PC-3 (cell line): ENCODE measurements around the gene ABHD2. TPM values are rescaled to one million over a fixed set of nuclear protein-coding genes. Genes with fewer than 3 reads are reported as not detected.

Source experiments
- ATAC-seq: fragments of 200-7000 bp; cut with Tn5 transposase; 2 replicates; pipeline ENCODE4 v1.9.1; 2020; ENCODE audit warnings: mild to moderate bottlenecking, moderate library complexity
- BruUV-seq: library from RNA; stranded (reverse); fragments of 400-500 nt; replicated peaks from 2 replicates; lab custom pipeline; 2021; lab: Mats Ljungman, UMichigan
- CTCF ChIA-PET: fragments of 300-600 bp; sonication (Branson Sonifier 250); formaldehyde crosslinking; loops from one replicate; lab custom pipeline; 2022; ENCODE audit warnings: antibody characterized with exemption; lab: Charles Lee
- POLR2A ChIA-PET: fragments of 300-600 bp; sonication (Branson Sonifier 250); formaldehyde crosslinking; loops from one replicate; lab custom pipeline; 2022; ENCODE audit warnings: antibody characterized with exemption; ENCODE audit not compliant: unreplicated experiment; lab: Charles Lee
- DNase-seq: peaks from one replicate; pipeline ENCODE4 v3.0.0-alpha.2; 2015
- H2AFZ ChIP-seq: fragments of 300-600 bp; sonication (generic); 2 replicates; pipeline ENCODE4 v1.6.0; 2016; ENCODE audit warnings: antibody characterized with exemption, low read length
- H3F3A ChIP-seq: fragments of 300-600 bp; sonication (generic); one replicate; pipeline ENCODE4 v1.6.0; 2017; ENCODE audit warnings: antibody characterized with exemption, low read length, control low read depth, mild to moderate bottlenecking; ENCODE audit not compliant: unreplicated experiment
- H3K27ac ChIP-seq: fragments of 300-600 bp; sonication (generic); 2 replicates; pipeline ENCODE4 v1.5.1; 2016; ENCODE audit warnings: mild to moderate bottlenecking, low read length
- H3K27me3 ChIP-seq: fragments of 300-600 bp; sonication (generic); 2 replicates; pipeline ENCODE4 v1.6.1; 2016; ENCODE audit warnings: low read length, mixed read lengths
- H3K36me3 ChIP-seq: fragments of 300-600 bp; sonication (generic); 2 replicates; pipeline ENCODE4 v1.6.1; 2016; ENCODE audit warnings: low read depth, mixed run types, low read length, mixed read lengths
- H3K4me1 ChIP-seq: fragments of 300-600 bp; sonication (generic); 2 replicates; pipeline ENCODE4 v1.5.1; 2016; ENCODE audit warnings: low read length; ENCODE audit not compliant: insufficient read depth
- H3K4me2 ChIP-seq: fragments of 300-600 bp; sonication (generic); 2 replicates; pipeline ENCODE4 v1.6.0; 2016; ENCODE audit warnings: low read length
- H3K4me3 ChIP-seq: fragments of 300-600 bp; sonication (generic); 2 replicates; pipeline ENCODE4 v1.5.1; 2016; ENCODE audit warnings: mild to moderate bottlenecking, low read length, mixed read lengths
- H3K79me2 ChIP-seq: fragments of 300-600 bp; sonication (generic); 2 replicates; pipeline ENCODE4 v1.6.1; 2017; ENCODE audit warnings: low read length, mixed read lengths
- H3K9ac ChIP-seq: fragments of 300-600 bp; sonication (generic); 2 replicates; pipeline ENCODE4 v1.6.0; 2016; ENCODE audit warnings: mild to moderate bottlenecking, low read length
- H3K9me2 ChIP-seq: fragments of 300-600 bp; sonication (generic); replicated peaks from 2 replicates; pipeline ENCODE4 v1.6.1; 2016; ENCODE audit warnings: mixed run types, low read length, mixed read lengths
- H3K9me3 ChIP-seq: fragments of 300-600 bp; sonication (generic); 2 replicates; pipeline ENCODE4 v1.6.1; 2016; ENCODE audit warnings: low read length, mixed read lengths
- H4K20me1 ChIP-seq: fragments of 300-600 bp; sonication (generic); 2 replicates; pipeline ENCODE4 v1.6.1; 2016; ENCODE audit warnings: low read length, mixed read lengths
- EZH2 ChIP-seq: fragments of 300-600 bp; sonication (generic); IDR thresholded peaks from one replicate; pipeline ENCODE4 v1.6.1; 2017; ENCODE audit warnings: antibody characterized with exemption, mild to moderate bottlenecking, low read length; ENCODE audit not compliant: unreplicated experiment
- EZH2phosphoT487 ChIP-seq: fragments of 300-600 bp; sonication (generic); IDR thresholded peaks from 2 replicates; pipeline ENCODE4 v1.6.1; 2018; ENCODE audit warnings: mild to moderate bottlenecking, antibody characterized with exemption, low read length, borderline replicate concordance
- intact Hi-C: fragments of 100-400 bp; cut with micrococcal nuclease; formaldehyde crosslinking; loops from 2 replicates; pipeline ENCODE4 v1.9.0; 2023
- total RNA-seq: library from RNA; depleted of rRNA; stranded (reverse); fragments of >200 nt; gene quantifications from 2 replicates; pipeline ENCODE4 v1.2.3, GENCODE V29; 2014
- TF ChIP-seq, protein P1 (sequence below): fragments of 300-600 bp; sonication (generic); conservative IDR thresholded peaks from 2 replicates; pipeline ENCODE4 v1.5.1; 2017; ENCODE audit warnings: antibody characterized with exemption, low read depth, mild to moderate bottlenecking, low read length

Gene ABHD2
- total RNA-seq, 1 experiment from 2014 or later, result 34.0 TPM

GRCh38 chr15:89057506-89058133 is 30.6 kb upstream of the ABHD2 start:
- no peak overlapping the region for H3K4me3 ChIP-seq
- H3K79me2 ChIP-seq, result no peaks in the 10 kb centered on the region
- no peaks in the 10 kb centered on the region for H3F3A ChIP-seq
- H3K9me3 ChIP-seq, result no peaks in the 10 kb centered on the region
- ATAC-seq (peak; percentile 88), DNase-seq (peak; percentile 84)
- no peaks in the 10 kb centered on the region for H3K9me2 ChIP-seq
- peak overlapping the region; percentile 23; the same call in 1 of the 2 replicates for H2AFZ ChIP-seq
- ChIA-PET POLR2A (no interaction called here), CTCF (interaction anchor here (0.6 to 1.0 kb wide), 4 partner anchors 44 to 120 kb away, joined by 3 to 7 read pairs (median 4); no protein-coding TSS in a partner anchor)
- H3K27me3 ChIP-seq, result no peaks in the 10 kb centered on the region
- no peaks in the 10 kb centered on the region for H4K20me1 ChIP-seq
- H3K27ac ChIP-seq, result no peak overlapping the region
- intact Hi-C loops, result loop anchor here (1.0 to 2.0 kb wide), 4 partner anchors 45 to 120 kb away; no protein-coding TSS in a partner anchor
- no peaks in the 10 kb centered on the region for H3K4me1 ChIP-seq
- H3K36me3 ChIP-seq, result no peaks in the 10 kb centered on the region
- BruUV-seq, result no TSS peak
- H3K9ac ChIP-seq, result no peak overlapping the region
- TF ChIP-seq, protein P1, sequence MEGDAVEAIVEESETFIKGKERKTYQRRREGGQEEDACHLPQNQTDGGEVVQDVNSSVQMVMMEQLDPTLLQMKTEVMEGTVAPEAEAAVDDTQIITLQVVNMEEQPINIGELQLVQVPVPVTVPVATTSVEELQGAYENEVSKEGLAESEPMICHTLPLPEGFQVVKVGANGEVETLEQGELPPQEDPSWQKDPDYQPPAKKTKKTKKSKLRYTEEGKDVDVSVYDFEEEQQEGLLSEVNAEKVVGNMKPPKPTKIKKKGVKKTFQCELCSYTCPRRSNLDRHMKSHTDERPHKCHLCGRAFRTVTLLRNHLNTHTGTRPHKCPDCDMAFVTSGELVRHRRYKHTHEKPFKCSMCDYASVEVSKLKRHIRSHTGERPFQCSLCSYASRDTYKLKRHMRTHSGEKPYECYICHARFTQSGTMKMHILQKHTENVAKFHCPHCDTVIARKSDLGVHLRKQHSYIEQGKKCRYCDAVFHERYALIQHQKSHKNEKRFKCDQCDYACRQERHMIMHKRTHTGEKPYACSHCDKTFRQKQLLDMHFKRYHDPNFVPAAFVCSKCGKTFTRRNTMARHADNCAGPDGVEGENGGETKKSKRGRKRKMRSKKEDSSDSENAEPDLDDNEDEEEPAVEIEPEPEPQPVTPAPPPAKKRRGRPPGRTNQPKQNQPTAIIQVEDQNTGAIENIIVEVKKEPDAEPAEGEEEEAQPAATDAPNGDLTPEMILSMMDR, result peak; percentile 98
- no peak for TF ChIP-seq EZH2
- TF ChIP-seq EZH2phosphoT487, result no peak
- H3K4me2 ChIP-seq, result 0 out of 2 replicates have a peak overlapping the region, but pooled peaks have one; percentile 9

DNA sequence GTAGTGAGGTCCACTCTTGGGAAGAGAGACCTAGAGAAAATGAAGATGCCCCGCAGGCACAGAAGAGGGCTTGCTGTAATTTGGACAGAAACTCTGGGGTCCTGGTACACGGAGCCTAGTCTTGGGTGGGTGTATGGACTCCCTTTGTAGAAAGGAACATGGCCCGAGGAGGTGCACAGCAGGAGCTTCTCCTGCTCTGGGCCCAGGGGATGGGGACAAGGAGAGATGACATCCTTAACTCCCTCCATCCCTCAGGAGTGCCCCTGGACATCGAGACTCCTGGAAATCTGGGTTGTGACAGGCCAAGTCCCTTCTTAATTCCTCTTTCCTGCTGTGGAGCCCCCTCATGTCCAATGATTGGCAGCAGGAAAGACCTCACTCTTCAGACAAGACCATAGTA is 29.9 kb upstream of the ABHD2 start:
- no peak overlapping the region for H3K4me3 ChIP-seq
- intact Hi-C loops, result no loop called here
- CTCF ChIA-PET, result interaction anchor here (0.8 to 1.0 kb wide), 3 partner anchors 43 to 119 kb away, joined by 3 to 7 read pairs (median 5); no protein-coding TSS in a partner anchor

DNA sequence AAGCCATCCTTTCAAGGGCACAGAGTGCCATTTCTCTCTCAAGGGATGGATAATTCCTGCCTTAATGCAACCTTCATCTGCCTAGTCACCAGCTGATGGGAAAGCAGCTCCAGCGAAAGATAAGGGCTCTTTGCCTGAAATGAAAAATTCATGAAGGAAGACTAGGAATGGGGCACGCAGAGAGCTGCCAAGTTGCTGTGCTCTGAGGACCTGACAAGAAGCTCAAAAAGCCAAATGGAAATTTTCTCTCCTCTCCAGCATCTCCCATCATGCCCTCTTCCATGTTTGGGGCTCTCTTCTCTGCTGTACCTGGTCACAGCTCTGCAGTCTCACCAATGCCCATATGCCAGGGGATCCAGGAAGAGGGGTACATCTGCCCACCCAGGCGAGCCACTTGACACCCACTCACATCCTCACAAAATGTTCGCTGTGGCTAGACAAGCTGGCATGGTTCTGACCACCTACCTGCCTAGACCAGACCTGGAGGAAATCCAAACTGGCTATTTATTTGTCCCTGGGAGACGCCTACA is 29.3 kb upstream of the ABHD2 start:
- TF ChIP-seq, protein P1, result no peak
- TF ChIP-seq EZH2 (no peak), EZH2phosphoT487 (no peak)
- intact Hi-C loops, result no loop called here
- H3K9me2 ChIP-seq, result no peaks in the 10 kb centered on the region
- H3K9me3 ChIP-seq, result no peaks in the 10 kb centered on the region
- no peak overlapping the region for H3K4me3 ChIP-seq
- no peaks in the 10 kb centered on the region for H4K20me1 ChIP-seq
- no peak overlapping the region for H3K4me2 ChIP-seq
- no peaks in the 10 kb centered on the region for H3K4me1 ChIP-seq
- H3K36me3 ChIP-seq, result no peaks in the 10 kb centered on the region
- H3F3A ChIP-seq, result no peaks in the 10 kb centered on the region
- DNase-seq, result no peak
- ATAC-seq, result no peak
- POLR2A ChIA-PET, result no interaction called here
- H3K27me3 ChIP-seq, result no peaks in the 10 kb centered on the region
- CTCF ChIA-PET, result interaction anchor here (0.7 kb wide), 1 partner anchor 148 kb away, joined by 3 read pairs; no protein-coding TSS in a partner anchor
- BruUV-seq, result no TSS peak
- H3K9ac ChIP-seq, result no peak overlapping the region
- H3K27ac ChIP-seq, result no peak overlapping the region
- H2AFZ ChIP-seq, result no peak overlapping the region
- H3K79me2 ChIP-seq, result no peaks in the 10 kb centered on the region

More for the DNA sequence above, 29.9 kb upstream of the ABHD2 start:
- no peak for DNase-seq
- no peaks in the 10 kb centered on the region for H3K36me3 ChIP-seq
- no peaks in the 10 kb centered on the region for H3K4me1 ChIP-seq
- no peak overlapping the region for H3K9ac ChIP-seq
- H3K27ac ChIP-seq, result no peak overlapping the region
- POLR2A ChIA-PET, result no interaction called here
- TF ChIP-seq EZH2phosphoT487, result no peak
- TF ChIP-seq EZH2, result no peak
- H3F3A ChIP-seq, result no peaks in the 10 kb centered on the region
- H3K27me3 ChIP-seq, result no peaks in the 10 kb centered on the region
- H3K9me3 ChIP-seq, result no peaks in the 10 kb centered on the region
- no peaks in the 10 kb centered on the region for H4K20me1 ChIP-seq
- H3K4me2 ChIP-seq, result no peak overlapping the region
- no peaks in the 10 kb centered on the region for H3K9me2 ChIP-seq
- no peak overlapping the region for H2AFZ ChIP-seq
- no TSS peak for BruUV-seq
- no peaks in the 10 kb centered on the region for H3K79me2 ChIP-seq
- ATAC-seq, result no peak
